ENCODE measurements around the gene MGMT.

MGMT gene

DNA sequence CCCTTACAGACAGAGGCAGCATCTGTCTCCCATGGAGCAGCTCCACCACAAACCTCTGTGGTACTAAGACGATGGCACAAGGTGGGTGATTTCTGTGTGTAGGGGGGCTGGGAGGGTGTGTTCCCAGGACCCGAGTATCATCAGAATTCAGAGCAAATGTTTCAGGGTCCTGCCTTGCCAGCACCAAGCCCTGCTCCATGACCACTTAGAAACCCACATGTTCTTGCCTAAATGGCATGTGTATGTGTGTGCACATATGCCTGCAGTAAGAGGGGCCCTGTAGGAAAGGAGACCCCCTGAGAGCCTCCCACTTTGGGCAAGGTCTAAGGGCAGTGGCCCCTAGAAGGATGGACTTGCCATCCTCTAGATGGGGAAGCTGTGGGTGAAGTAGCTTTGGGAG is 17.1 kb upstream of the MGMT start:
- intact Hi-C loops (cut with DNase I), result no loop called here

DNA sequence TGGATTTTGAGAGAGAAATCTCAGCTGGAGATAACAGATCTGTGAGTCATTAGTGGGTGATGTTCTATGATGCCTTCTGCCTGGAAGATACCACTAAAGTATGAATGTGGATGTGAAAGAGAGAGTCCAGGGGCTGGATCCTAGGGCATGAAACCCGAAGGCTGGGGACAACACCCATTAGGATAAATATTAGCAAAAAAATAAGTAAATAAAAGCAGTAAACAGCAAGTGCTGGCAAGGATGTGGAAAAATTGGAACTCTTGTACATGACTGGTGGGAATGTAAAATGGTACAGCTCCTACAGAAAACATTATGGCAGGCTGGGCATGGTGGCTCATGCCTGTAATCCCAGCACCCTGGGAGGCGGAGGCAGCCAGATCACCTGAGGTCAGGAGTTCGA is 16.6 kb upstream of the MGMT start:
- intact Hi-C loops (cut with DNase I), result no loop called here
- DNase-seq, result no peak

More for the DNA sequence above, 17.1 kb upstream of the MGMT start:
- no peak for DNase-seq

DNA sequence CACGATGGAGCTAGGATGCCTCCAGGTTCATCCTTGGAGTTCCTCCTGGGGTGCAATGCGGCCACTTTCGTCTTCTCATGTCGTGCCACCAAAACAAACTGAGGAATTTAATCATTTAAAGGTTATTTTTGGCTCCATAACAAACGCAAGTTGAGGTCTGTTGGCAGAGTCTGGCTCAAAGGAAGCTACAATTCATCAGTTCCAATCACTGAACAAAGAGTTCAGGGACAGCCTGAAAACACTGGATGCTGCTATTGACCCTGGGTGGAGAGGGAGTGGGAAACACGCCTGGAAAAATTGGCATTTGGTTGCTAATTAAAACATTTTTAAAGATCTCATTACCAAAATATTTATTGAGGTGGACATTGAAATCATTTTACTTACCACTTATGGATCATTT is 11.4 kb upstream of the MGMT start:
- intact Hi-C loops (cut with DNase I), result no loop called here
- no peak for DNase-seq

DNA sequence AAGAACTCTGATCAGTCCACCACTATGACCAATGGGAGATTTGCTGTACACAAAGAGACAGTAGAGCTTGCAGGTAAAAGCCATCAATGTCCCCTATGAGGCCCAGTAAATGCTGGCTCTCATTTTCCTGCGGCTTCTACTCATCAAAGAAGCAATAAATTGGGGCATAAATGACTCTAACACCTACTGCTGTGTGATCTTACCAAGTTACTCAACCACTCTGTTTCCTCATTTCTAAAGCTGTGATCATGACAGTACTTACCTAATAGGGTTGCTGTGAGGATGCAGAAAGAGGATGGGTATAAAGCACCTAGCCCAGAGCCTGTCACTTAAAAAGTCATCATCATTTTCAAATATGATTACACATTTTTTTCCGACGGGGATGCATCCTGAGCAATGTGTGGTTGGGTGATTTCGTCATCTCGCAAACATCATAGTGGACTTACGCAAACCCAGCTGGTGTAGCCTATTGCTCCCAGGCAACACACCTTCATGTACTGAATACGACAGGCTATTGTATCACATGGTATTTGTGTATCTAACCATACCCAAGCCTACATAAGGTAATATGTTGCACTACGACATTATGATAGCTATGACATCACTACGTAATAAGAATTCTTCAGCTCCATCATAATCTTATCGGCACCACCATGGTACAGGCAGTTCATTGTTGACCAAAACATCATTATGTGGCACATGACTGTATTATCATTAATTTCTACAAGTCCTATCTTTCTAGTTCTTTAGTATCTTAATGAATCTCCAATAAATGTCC is 7.1 kb upstream of the MGMT start:
- intact Hi-C loops (cut with DNase I), result loop anchor here (10.0 kb wide), 1 partner anchor 655 kb away; the partner anchor contains the start of gene C10orf143
- no peak for DNase-seq

DNA sequence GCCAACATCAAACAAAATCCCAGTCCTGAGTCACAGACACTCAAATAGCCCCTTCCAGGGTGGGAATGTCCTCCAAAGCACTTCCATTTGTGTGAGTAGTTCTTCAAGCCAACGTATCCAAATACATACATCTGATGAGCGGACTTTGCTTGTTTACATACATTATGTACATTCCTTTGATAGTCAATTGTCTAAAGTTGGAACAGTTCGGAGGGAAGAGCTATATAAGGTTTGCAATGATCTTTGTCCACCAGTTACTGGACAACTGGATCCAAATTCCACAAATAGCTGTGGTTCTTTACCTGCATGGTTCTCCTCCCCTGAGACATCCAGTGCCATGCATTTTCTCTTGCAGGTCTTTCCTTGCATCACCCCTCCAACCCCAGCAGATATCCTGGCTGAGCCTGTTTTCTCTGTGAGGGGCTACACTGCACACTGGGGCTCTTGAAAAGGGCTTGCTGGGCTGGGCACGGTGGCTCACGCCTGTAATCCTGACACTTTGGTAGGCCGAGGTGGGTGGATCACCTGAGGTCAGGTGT is 4.7 kb upstream of the MGMT start:
- intact Hi-C loops (cut with DNase I), result loop anchor here (10.0 kb wide), 1 partner anchor 652 kb away; the partner anchor contains the start of gene C10orf143
- no peak for DNase-seq

DNA sequence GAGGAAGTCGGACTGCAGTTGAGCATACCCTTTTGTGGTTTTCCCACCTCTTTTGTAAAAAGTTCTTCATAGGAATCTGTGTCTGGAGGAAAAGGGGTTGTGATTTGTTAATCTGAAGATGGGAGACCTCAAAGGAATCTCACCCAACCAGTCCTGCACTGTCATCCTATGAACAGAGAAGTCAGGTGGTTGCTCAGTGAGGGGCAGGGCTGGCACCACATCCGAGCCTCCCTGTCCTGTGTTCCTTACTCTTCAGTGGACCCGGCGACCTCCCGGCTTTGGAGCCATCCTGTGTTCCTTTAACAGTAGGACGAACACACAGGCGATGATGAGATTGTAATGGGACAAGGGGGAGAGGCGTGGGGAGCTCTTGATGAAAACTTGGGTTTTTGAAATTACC is 2.8 kb upstream of the MGMT start:
- no peak for DNase-seq

DNA sequence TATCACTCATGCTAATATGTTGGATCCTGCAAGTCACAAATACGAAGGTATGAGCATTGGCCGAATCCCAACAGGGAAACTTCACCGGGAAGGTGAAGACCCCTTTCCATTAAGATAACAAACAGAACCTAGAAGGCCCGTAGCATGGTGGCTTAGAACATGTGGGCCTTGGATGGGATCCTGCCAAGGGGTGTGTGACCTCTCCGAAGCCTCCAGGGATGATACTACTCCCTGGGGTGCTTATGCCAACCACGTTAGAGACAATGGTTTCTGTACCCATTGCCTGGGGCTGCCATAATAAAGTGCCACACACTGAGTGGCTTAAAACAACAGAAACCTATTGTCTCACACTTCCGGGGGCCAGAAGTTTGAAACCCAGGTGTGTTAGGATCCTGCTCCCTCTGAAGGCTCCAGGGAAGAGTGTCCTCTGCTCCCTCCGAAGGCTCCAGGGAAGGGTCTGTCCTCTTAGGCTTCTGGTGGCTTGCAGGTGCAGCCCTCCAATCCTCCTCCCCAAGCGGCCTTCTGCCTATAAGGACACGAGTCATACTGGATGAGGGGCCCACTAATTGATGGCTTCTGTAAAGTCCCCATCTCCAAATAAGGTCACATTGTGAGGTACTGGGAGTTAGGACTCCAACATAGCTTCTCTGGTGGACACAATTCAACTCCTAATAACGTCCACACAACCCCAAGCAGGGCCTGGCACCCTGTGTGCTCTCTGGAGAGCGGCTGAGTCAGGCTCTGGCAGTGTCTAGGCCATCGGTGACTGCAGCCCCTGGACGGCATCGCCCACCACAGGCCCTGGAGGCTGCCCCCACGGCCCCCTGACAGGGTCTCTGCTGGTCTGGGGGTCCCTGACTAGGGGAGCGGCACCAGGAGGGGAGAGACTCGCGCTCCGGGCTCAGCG is 992 bp upstream of the MGMT start:
- DNase-seq, result no peak
- intact Hi-C loops (cut with DNase I), result loop anchor here (10.0 kb wide), 1 partner anchor 649 kb away; the partner anchor contains the start of gene C10orf143

More for the DNA sequence above, 2.8 kb upstream of the MGMT start:
- intact Hi-C loops (cut with DNase I), result loop anchor here (10.0 kb wide), 1 partner anchor 651 kb away; the partner anchor contains the start of gene C10orf143

DNA sequence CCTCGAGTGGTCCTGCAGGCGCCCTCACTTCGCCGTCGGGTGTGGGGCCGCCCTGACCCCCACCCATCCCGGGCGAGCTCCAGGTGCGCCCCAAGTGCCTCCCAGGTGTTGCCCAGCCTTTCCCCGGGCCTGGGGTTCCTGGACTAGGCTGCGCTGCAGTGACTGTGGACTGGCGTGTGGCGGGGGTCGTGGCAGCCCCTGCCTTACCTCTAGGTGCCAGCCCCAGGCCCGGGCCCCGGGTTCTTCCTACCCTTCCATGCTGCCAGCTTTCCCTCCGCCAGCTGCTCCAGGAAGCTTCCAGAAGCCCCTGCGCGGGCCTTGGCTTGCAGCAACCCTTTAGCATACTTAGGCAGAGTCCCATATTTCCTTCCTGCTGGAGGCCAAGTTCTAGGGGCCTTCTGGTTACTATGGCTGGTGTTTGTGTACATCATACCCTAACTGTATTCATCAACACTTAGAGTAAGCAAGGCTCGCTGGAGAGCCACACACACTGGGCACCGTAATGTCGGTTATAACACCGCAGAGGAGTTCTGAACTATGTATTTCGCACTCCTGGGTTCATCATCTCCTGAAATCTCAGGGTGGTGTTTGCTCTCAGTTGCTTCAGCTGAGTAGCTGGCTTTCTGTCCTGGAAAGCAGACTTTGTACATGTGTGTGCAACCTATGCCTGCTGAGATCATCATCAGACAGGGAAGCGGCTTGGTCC is 471 bp downstream of the MGMT start:
- DNase-seq, result peak in 1 of 10 donors; percentile 26
- intact Hi-C loops (cut with DNase I), result loop anchor here (10.0 kb wide), 1 partner anchor 647 kb away; the partner anchor contains the start of gene C10orf143

DNA sequence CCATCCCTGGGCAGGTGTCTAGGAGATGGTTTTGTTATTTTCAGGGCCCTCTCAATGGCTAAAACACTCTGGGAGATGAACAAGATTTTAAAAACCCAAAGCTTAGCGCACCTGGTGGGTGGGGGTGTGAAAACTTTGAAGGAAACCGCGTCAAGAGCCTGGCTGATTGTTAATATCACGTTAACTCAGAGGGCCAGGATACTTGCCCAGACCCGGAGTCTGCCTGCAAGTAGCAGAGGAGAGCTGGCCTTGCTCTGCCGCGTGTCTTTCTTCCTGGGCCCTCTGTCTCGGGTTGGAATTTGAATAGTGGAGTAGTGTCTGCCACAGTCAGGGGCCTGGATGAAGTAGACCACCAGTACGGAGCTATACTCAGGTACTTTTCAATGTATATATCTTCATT is 1.1 kb downstream of the MGMT start:
- intact Hi-C loops (cut with DNase I), result loop anchor here (10.0 kb wide), 1 partner anchor 647 kb away; the partner anchor contains the start of gene C10orf143
- no peak for DNase-seq

DNA sequence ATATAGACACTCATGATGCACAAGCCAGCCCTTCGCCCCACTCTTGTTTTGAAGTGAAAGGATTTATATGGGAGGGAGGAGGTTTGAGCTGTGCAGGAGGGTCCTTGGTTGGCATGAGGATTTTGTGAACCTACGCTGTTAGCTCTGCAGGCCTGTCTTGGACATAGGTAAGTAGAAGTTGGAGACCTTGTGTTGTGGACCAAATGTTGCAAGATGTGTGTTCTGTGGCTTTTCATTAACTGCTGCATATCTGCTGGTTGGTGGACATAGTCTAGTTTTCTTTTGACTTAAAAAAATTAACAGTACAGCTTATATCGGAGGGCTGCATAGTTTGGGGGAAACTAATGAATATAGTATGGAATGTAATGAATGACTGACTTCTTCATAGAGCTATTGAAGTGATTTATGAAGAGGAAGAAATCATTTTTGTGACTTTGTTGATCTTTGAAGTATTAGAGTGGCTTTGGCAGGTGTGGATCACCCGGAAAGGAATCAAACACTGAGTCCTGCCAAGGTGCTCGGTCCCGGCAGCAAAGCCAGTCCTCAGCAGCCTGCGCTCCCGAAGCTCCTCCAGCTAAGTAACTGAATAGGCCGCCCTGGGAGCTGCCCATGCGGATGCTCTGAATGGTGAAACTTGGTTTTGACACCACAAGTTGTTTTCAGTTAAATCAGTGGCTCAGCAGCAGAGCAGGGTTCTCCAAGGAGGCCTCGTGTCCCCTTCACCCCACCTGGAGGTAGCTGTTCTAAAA is 3.2 kb downstream of the MGMT start:
- no peak for DNase-seq

DNA sequence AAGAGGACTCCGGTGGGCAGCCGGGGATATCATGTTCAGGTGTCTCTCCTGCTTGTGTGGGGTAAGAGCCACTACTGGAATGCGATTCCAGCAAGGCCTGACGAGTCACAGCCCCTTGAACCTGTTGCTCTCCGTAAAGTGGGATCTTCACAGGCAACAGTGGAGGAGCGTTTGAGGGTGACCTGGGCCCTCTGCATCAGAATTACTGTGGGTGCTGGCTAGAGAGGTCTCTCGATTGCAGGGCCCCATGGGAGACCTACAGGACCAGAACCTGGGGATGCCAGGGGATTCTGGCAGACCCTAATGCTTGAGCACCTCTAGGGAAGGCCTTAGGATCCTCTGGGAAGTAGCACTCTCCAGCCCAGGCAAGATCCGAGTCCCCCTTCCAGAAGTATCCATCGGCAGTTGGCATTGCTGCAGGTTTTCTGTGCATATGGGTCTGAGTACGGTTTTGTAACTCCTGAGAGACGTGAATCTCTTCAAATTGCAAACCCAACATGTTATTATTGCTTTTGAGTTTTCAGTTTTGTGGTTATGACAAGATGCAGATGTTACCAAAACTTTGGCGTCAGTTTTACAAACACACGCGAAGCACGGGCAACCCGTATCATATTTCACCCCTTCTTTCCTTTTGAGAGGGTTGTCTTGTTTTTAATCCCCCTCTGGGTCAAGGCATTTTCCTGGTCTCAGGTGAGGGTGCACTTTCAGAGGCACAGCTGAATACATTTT is 4.6 kb downstream of the MGMT start:
- intact Hi-C loops (cut with DNase I), result no loop called here
- DNase-seq, result no peak

More for the DNA sequence above, 3.2 kb downstream of the MGMT start:
- intact Hi-C loops (cut with DNase I), result no loop called here

DNA sequence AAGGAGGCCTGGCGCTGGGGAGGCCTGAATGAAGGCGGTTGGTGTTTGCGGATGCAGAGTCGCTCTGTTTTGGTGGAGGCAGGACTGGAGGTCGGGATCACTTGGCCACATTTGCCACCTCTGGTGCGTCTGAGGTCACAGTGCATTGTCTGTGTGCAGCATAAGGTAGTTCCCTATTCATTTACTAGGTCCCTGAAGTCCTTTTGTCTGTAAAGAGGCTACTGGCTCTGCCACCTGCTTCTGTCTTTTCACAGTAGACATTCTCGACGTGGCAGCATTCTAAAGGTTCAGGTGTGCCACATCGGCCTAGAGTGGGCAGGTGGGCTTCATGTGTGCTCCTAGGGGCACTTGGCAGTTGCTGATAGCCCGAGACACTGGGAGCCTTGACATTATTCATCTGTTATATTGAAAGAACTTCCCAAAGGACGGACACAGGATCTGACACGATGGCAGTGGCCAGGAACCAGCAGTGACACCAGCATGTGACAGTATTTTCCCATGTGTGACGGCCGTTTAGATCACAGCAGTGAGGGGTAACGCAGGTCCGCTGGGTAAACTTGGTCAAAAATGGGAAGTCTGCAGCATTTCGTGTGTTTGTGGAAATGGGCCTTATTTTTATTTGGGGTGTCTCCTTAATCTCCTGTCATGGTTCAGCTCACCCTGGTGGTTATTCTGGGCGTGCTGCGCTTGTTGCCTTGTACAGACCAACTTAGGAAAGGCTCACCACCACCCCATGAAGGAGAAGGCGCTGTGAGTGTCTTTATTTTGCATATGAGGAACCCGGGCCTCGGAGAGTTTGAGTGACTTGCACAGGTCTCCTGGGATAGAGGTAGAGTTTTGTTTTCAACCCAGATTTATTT is 5.9 kb downstream of the MGMT start:
- intact Hi-C loops (cut with DNase I), result no loop called here
- no peak for DNase-seq

DNA sequence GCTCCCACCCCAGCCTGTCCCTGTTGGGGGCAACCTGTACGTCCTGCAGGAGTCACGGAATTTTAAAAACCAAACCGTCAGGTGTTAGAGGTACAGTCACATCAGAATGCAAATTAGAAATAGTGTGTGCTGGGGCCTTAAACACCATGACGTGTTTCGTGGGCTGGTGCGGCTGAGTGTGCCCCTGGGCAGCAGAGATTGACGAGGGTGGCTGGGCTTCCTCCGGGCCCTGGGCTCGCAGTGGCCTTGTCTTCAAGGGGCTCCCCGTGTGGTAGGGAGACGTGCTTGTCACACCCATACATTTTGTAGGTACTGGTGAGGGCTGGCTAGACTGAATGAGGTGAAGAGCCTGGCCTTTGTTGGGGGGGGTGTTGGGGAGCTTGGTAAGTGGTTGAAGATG is 7.6 kb downstream of the MGMT start:
- no peak for DNase-seq

DNA sequence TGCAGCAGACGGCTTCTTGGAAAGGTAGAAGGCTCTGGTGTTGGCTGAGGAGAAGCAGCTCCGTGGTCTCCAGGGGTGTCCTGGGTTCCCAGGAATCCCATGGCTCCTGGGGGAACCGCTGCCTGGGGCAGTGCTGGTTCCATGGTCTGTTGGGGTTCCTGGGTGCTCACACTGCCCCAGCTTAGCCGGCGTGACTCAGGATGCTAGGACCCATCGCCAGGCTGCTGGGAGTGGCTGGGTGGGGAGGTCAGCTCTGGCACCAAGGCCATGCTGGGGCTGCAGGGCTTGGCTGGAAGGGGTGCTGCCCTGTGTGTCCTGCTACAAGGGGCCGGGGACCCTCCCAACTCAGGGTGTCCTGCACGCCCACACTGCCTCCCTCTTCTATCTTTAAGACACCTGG is 9.4 kb downstream of the MGMT start:
- intact Hi-C loops (cut with DNase I), result no loop called here
- DNase-seq, result no peak

More for the DNA sequence above, 7.6 kb downstream of the MGMT start:
- intact Hi-C loops (cut with DNase I), result no loop called here

DNA sequence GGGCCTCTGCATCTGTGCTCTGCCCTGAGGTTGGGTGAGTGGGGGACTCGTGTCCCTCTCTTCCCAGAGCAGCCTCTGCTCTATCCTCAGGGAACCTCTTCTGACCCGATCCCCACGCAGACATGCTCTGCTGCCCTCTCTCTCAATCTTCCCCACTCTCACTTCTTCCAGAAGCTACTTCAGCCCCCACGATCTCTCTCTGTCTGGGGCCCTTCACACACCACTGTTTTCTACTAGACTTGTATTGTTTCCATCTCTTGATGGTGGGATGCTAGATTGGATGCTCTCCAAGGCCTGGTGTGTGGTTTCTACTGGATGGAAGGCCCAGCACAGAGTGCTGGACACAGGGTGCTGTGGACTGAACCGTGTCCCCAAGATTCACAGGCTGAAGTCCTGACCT is 10.0 kb downstream of the MGMT start:
- DNase-seq, result no peak
- intact Hi-C loops (cut with DNase I), result no loop called here

DNA sequence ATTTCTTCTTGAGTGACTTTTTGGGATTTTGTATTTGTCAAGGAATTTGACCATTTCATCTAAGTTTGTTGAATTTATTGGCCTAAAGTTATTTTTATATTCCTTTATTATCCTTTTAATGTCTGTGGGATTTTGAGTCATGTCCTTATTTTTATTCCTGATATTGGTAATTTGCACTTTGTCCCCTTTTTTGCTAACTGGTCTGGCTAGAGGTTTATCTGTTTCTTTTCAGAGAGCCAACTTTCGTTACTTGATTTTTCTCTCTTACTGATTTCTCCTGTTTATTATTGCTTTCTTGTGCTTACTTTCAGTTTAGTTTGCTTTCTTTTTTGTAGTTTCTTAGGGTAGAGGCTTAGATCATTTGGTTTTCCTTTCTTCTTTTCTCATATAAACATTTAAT is 14.6 kb downstream of the MGMT start:
- intact Hi-C loops (cut with DNase I), result no loop called here

DNA sequence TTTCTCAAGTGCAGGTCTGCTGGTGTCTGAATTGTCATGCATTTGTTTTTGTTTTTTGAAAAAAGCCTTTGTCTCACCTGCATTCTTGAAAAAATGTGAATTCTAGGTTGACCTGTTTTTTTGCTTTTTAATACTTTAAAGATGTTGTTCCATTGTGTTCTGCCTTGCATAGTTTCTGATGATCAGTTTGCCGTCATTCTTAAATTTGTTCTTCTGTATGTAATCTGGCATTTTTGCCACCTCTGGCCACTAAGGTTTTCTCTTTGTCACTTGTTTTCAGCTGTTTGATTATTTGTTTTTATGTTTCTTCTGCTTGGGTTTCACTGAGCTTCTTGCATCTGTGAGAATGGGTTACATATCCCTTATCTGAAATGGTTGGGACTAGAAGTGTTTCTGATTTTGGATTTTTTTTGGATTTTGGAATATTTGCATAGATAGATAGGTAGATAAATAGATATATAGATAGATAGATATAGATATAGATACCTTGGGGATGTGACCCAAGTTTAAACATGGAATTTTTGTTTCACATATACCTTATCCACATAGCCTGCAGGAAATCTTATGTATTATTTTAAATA is 16.5 kb downstream of the MGMT start:
- no peak for DNase-seq
- intact Hi-C loops (cut with DNase I), result no loop called here

More for the DNA sequence above, 14.6 kb downstream of the MGMT start:
- no peak for DNase-seq

DNA sequence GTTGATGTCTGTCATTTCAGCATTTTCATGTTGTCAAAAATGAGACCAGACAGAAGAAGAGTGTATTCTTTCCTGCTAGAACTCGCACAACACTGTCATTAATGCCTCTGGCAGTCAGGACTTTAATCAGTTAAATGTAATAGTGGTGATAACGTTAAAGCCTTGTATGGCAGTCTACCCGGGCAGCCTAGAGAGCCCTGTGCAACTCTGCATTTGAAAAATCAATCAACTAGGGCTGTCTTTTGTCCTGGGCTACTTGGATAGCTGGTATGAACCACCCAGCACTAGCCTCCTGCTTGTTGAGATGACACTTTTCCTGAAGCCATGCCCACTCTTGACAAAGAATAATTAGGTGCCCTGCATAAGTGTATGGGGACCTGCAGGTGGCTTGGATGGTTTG is 19.8 kb downstream of the MGMT start:
- intact Hi-C loops (cut with DNase I), result no loop called here
- DNase-seq, result no peak
